K562 (cell line): ENCODE data around the gene P2RX5. TPM values are rescaled to one million over a fixed set of nuclear protein-coding genes. Genes with fewer than 3 reads are reported as not detected.

Experiments
- BRCA1 ChIP-seq, 2 experiments: fragments of 450-650 bp in 1 of 2; sonication (generic) in 1 of 2; formaldehyde crosslinking in 1 of 2; IDR thresholded peaks; 2 replicates each; pipeline versions ENCODE4 v1.5.0 to v1.6.1; 2017 to 2020; ENCODE audit warnings: mild to moderate bottlenecking in 1 of 2, missing genetic modification reagents in 1 of 2
- CREM ChIP-seq: IDR thresholded peaks from 2 replicates; pipeline ENCODE4 v1.6.1; 2014; ENCODE audit warnings: antibody characterized with exemption, low read depth
- GMEB1 ChIP-seq: fragments of 250-450 bp; sonication (Bioruptor Pico); IDR thresholded peaks from 2 replicates; pipeline ENCODE4 v1.4.0; 2020; ENCODE audit warnings: mild to moderate bottlenecking
- KDM1A ChIP-seq, 2 experiments: fragments of 450-650 bp; IDR thresholded peaks; 2 replicates each; pipeline ENCODE4 v1.6.1; 2016; ENCODE audit warnings: mild to moderate bottlenecking in 2 of 2
- NKRF ChIP-seq: fragments of 450-650 bp; IDR thresholded peaks from 2 replicates; pipeline ENCODE4 v1.6.1; 2016; ENCODE audit warnings: borderline replicate concordance
- NR2C1 ChIP-seq, 2 experiments: fragments of 450-650 bp; IDR thresholded peaks; 2 replicates each; pipeline ENCODE4 v1.6.1; 2017; ENCODE audit warnings: mild to moderate bottlenecking in 2 of 2, antibody characterized with exemption in 1 of 2, inconsistent platforms in 1 of 2, missing compliant biosample characterization in 1 of 2, missing genetic modification characterization in 1 of 2
- NR2C2 ChIP-seq, 2 experiments: fragments of 200-800 bp in 1 of 2; sonication (Bioruptor generic) in 1 of 2; sonication (generic) in 1 of 2; formaldehyde crosslinking in 1 of 2; IDR thresholded peaks; 2 replicates each; pipeline versions ENCODE4 v1.6.1 to v1.8.0; 2016 to 2022; ENCODE audit warnings: mild to moderate bottlenecking in 1 of 2, missing compliant biosample characterization in 1 of 2, missing genetic modification characterization in 1 of 2, missing genetic modification reagents in 1 of 2
- PTTG1 ChIP-seq: fragments of 450-650 bp; IDR thresholded peaks from 2 replicates; pipeline ENCODE4 v1.6.1; 2016; ENCODE audit warnings: low read depth, mild to moderate bottlenecking, missing genetic modification characterization, missing compliant biosample characterization
- RCOR1 ChIP-seq, 2 experiments: IDR thresholded peaks; 2 replicates each; pipeline ENCODE4 v1.6.1; 2012; ENCODE audit warnings: low read depth in 2 of 2, low read length in 2 of 2, borderline replicate concordance in 1 of 2, improper control_type of control experiment in 1 of 2
- RERE ChIP-seq: sonication (generic); formaldehyde crosslinking; IDR thresholded peaks from 2 replicates; pipeline ENCODE4 v1.8.0; 2023; ENCODE audit warnings: missing genetic modification reagents, mild to moderate bottlenecking, borderline replicate concordance
- SMARCA4 ChIP-seq: fragments of 450-650 bp; IDR thresholded peaks from 2 replicates; pipeline ENCODE4 v1.6.1; 2016
- SMARCE1 ChIP-seq: fragments of 450-650 bp; IDR thresholded peaks from 2 replicates; pipeline ENCODE4 v1.7.1; 2016; ENCODE audit warnings: mild to moderate bottlenecking
- TOE1 ChIP-seq, 2 experiments: fragments of 450-650 bp in 1 of 2; sonication (generic) in 1 of 2; formaldehyde crosslinking in 1 of 2; IDR thresholded peaks; 2 replicates each; pipeline versions ENCODE4 v1.7.1 to v1.8.0; 2016 to 2022; ENCODE audit warnings: borderline replicate concordance in 2 of 2, mild to moderate bottlenecking in 2 of 2, antibody characterized with exemption in 1 of 2, inconsistent platforms in 1 of 2, low read depth in 1 of 2, missing genetic modification reagents in 1 of 2, moderate library complexity in 1 of 2
- ZNF395 ChIP-seq: fragments of 200-800 bp; sonication (Bioruptor generic); IDR thresholded peaks from 2 replicates; pipeline ENCODE4 v1.6.1; 2017; ENCODE audit warnings: missing genetic modification characterization, missing compliant biosample characterization
- polyA plus RNA-seq, 8 experiments: library from polyadenylated mRNA; depleted of rRNA in 4 of 8; stranded (reverse) in 5 of 8; unstranded in 3 of 8; fragments of >200 nt; fragmentation: Nextera tagmentation in 2 of 8; fragmentation: Illumina TruSeq in 1 of 8; extraction: Ambion mirVana in 2 of 8; extraction: Trizol in 1 of 8; gene quantifications; 2 replicates each; pipeline versions ENCODE4 v1.2.1 to v1.2.3, GENCODE V29; 2011 to 2014; ENCODE audit warnings: inconsistent platforms in 1 of 8, missing spikeins in 1 of 8
- total RNA-seq, 7 experiments: library from RNA; depleted of rRNA in 6 of 7; stranded (reverse); fragments of >200 nt in 6 of 7; fragmentation: Illumina TruSeq in 2 of 7; extraction: Trizol in 2 of 7; gene quantifications; 2 replicates each; pipeline versions ENCODE4 v1.2.1 to v1.2.3, GENCODE V29; 2011 to 2021; ENCODE audit warnings: low replicate concordance in 1 of 7

P2RX5 gene
- total and polyA plus RNA-seq, 9 of the 15 experiments (the other 6 are each of a cell fraction or from before 2014, with no cell fraction given), result 0.31 to 4.0 (median 1.3) TPM

- TF ChIP-seq SMARCA4 (peak; percentile 66), CREM (peak; percentile 54; the same call in 1 of the 2 replicates), ZNF395 (CRISPR knock-in tag) (peak; percentile 89), RERE (CRISPR knock-in tag) (no peak), SMARCE1 (peak; percentile 59; the same call in 1 of the 2 replicates), TOE1 (IDR thresholded peaks at IDR 0.05; ENCODE audit: borderline replicate concordance) (peak; percentile 59; the same call in 1 of the 2 replicates), TOE1 (CRISPR knock-in tag; IDR thresholded peaks at IDR 0.05; ENCODE audit: borderline replicate concordance, low read depth) (no peak), PTTG1 (tag) (no peak), NR2C2 (CRISPR knock-in tag; IDR thresholded peaks at IDR 0.05) (no peak), NR2C2 (tag; IDR thresholded peaks at IDR 0.05) (peak; percentile 83), BRCA1 (IDR thresholded peaks at IDR 0.05) (no peak), BRCA1 (CRISPR knock-in tag; IDR thresholded peaks at IDR 0.05) (no peak), KDM1A (IDR thresholded peaks at IDR 0.05) (peak; percentile 83 to 86), RCOR1 (IDR thresholded peaks at IDR 0.05; ENCODE audit: borderline replicate concordance in 1 of 2, low read depth in 2 of 2, low read length in 2 of 2) (peak in 1 of 2 experiments; percentile 85; a peak in 2 of 4 replicates), GMEB1 (CRISPR knock-in tag) (no peak), NR2C1 (IDR thresholded peaks at IDR 0.05) (peak; percentile 48), NR2C1 (tag; IDR thresholded peaks at IDR 0.05) (no peak; the same call in 1 of the 2 replicates), NKRF (peak; percentile 56; the same call in 1 of the 2 replicates)
Observed at GRCh38 chr17:3639981-3640596, 55.9 kb downstream of the P2RX5 start (continued).
